Measurements from ENCODE around the gene LRRC75A.

Gene LRRC75A

GRCh38 chr17:16437083-16437482 is 54.9 kb downstream of the LRRC75A start:
- DNase-seq (ENCODE audit: low read depth in 1 of 2, low spot score in 1 of 2): no peak
- H3K27ac ChIP-seq (replicated peaks): no peak overlapping the region
- H3K27me3 ChIP-seq (ENCODE audit: insufficient read depth, poor library complexity, severe bottlenecking): no peaks in the 10 kb centered on the region
- no peak overlapping the region for H3K4me3 ChIP-seq (replicated peaks; ENCODE audit: insufficient read depth, low read length)
- TF ChIP-seq CTCF (IDR thresholded peaks at IDR 0.05; ENCODE audit: insufficient read depth, low read length) (no peak), SPI1 (IDR thresholded peaks at IDR 0.05; ENCODE audit: borderline replicate concordance, low read depth) (no peak), REST (IDR thresholded peaks at IDR 0.05; ENCODE audit: insufficient replicate concordance, low read depth) (no peak), POLR2AphosphoS5 (IDR thresholded peaks at IDR 0.05; ENCODE audit: low read depth) (no peak), GABPA (IDR thresholded peaks at IDR 0.05; ENCODE audit: low read depth) (no peak)

- Histone ChIP-seq H3K27ac (replicated peaks) (no peak overlapping the region), H3K27me3 (ENCODE audit: insufficient read depth, poor library complexity, severe bottlenecking) (no peaks in the 10 kb centered on the region), H3K4me3 (replicated peaks; ENCODE audit: insufficient read depth, low read length) (no peak overlapping the region)
- TF ChIP-seq POLR2AphosphoS5 (IDR thresholded peaks at IDR 0.05; ENCODE audit: low read depth): no peak
- TF ChIP-seq REST (IDR thresholded peaks at IDR 0.05; ENCODE audit: insufficient replicate concordance, low read depth): no peak
- TF ChIP-seq GABPA (IDR thresholded peaks at IDR 0.05; ENCODE audit: low read depth): no peak
- no peak for DNase-seq (ENCODE audit: low read depth in 1 of 2, low spot score in 1 of 2)
Observed at GRCh38 chr17:16435925-16436886, 55.8 kb downstream of the LRRC75A start.

GRCh38 chr17:16434662-16435061 is 57.3 kb downstream of the LRRC75A start:
- no peaks in the 10 kb centered on the region for H3K27me3 ChIP-seq (ENCODE audit: insufficient read depth, poor library complexity, severe bottlenecking)
- TF ChIP-seq POLR2AphosphoS5 (IDR thresholded peaks at IDR 0.05; ENCODE audit: low read depth) (no peak), CTCF (IDR thresholded peaks at IDR 0.05; ENCODE audit: insufficient read depth, low read length) (no peak), REST (IDR thresholded peaks at IDR 0.05; ENCODE audit: insufficient replicate concordance, low read depth) (no peak), SPI1 (IDR thresholded peaks at IDR 0.05; ENCODE audit: borderline replicate concordance, low read depth) (no peak), GABPA (IDR thresholded peaks at IDR 0.05; ENCODE audit: low read depth) (no peak)
- no peak overlapping the region for H3K4me3 ChIP-seq (replicated peaks; ENCODE audit: insufficient read depth, low read length)
- no peak for DNase-seq (ENCODE audit: low read depth in 1 of 2, low spot score in 1 of 2)
- no peak overlapping the region for H3K27ac ChIP-seq (replicated peaks)
